Central memory CD8-positive, alpha-beta T cell (primary cell): ENCODE data around the gene RDX.

Experiments
- ATAC-seq: fragments of 150-1000 bp; cut with Tn5 transposase; replicated peaks from 2 replicates; pipeline ENCODE4 v1.10.0; 2022; ENCODE audit warnings: mild to moderate bottlenecking, moderate FRiP score, moderate number of reproducible peaks; ENCODE audit not compliant: poor library complexity, severe bottlenecking; ENCODE audit errors: extremely low read depth
- DNase-seq, 2 donors: peaks; one replicate each; pipeline ENCODE4 v3.0.0; 2021; ENCODE audit warnings: low spot score in 2 of 2
- H3K27ac Mint-ChIP-seq: one replicate; pipeline ENCODE4 v1.8.0; 2022; ENCODE audit warnings: low read depth, mild to moderate bottlenecking, moderate library complexity, mixed read lengths
- H3K27me3 Mint-ChIP-seq: one replicate; pipeline ENCODE4 v1.8.0; 2022; ENCODE audit warnings: mixed read lengths
- H3K36me3 Mint-ChIP-seq: one replicate; pipeline ENCODE4 v1.8.0; 2022; ENCODE audit warnings: mild to moderate bottlenecking, moderate library complexity, mixed read lengths; ENCODE audit not compliant: insufficient read depth
- H3K4me1 Mint-ChIP-seq: one replicate; pipeline ENCODE4 v1.8.0; 2022; ENCODE audit warnings: mixed read lengths
- H3K4me3 Mint-ChIP-seq: one replicate; pipeline ENCODE4 v1.8.0; 2022; ENCODE audit warnings: mild to moderate bottlenecking, moderate library complexity, mixed read lengths
- H3K9me3 Mint-ChIP-seq: one replicate; pipeline ENCODE4 v1.8.0; 2022; ENCODE audit warnings: mixed read lengths

RDX gene

DNA sequence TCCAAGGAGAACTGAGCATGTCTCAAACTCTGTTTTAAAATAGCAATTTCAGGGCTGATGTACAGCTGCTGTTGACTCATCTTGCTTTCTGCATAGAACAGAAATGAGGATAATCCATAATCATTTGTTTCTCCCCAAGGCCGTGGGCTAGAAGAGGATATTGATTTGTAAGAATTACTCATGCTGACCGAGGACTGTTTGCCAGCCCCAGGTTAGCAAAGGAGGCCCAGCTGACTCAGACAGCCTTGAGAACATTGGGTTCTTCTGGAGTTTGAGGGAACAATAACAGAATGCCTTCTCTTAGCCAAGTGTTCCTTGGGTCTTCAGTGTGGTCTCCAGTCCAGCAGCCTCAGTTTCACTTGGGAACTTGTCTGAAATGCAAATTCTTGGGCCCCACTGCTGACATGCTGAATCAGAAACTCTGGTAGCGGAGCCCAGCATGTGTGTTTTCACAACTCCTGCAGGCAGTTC, 111.3 kb downstream of the RDX start:
- peaks cover 26% of the 10 kb centered on the region for H3K27me3 Mint-ChIP-seq

DNA sequence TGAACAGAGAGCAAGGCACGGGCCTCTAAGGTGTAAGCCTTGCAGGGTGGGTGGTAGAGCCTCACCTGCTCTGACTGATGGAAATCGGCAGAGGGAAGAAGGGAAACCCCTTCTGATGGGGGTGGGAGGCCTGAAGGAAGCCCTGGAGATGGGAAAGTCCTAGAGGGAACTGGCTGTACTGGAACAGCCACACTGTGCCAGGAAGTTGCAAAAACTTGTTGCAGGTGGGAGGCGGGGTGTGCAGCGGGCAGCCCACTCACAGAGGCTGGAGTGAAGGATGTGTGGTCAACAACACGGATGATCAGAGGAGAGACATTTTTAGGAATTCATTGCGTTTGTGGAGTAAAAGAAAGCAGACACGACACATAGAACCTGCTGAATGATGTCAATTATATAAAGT, 112.0 kb downstream of the RDX start:
- peaks cover 26% of the 10 kb centered on the region for H3K27me3 Mint-ChIP-seq
- ATAC-seq = no peak

More for the DNA sequence above, 111.3 kb downstream of the RDX start:
- H3K9me3 Mint-ChIP-seq = no peaks in the 10 kb centered on the region
- ATAC-seq (no peak), DNase-seq (no peak)
- H3K36me3 Mint-ChIP-seq = no peaks in the 10 kb centered on the region
- H3K4me3 Mint-ChIP-seq = no peak overlapping the region
- no peak overlapping the region for H3K27ac Mint-ChIP-seq
- H3K4me1 Mint-ChIP-seq = no peaks in the 10 kb centered on the region

DNA sequence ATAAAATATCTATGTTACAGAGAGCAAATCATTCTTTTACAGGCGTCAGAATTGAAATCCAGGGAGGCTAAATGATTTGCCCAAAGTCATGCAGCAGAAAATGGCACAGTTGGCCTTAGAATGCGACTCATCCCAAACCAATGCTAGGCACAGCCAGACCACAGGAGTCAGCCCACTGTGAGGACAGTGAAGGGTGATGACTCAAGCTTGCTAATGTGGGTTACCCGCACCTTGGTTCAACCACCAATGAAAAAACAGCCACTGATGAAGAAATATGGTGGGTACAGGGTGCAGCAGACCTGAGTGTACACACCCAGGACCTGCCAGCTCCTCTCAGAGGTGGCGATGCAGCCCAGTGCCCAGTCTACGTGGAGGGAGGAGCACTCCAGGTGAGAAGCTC, 113.5 kb downstream of the RDX start:
- DNase-seq = no peak
- H3K36me3 Mint-ChIP-seq = no peaks in the 10 kb centered on the region
- no peaks in the 10 kb centered on the region for H3K9me3 Mint-ChIP-seq
- H3K27ac Mint-ChIP-seq = no peak overlapping the region
- peaks cover 26% of the 10 kb centered on the region for H3K27me3 Mint-ChIP-seq
- no peak overlapping the region for H3K4me3 Mint-ChIP-seq
- H3K4me1 Mint-ChIP-seq = no peaks in the 10 kb centered on the region
- ATAC-seq = no peak

More for the DNA sequence above, 112.0 kb downstream of the RDX start:
- no peak overlapping the region for H3K27ac Mint-ChIP-seq
- H3K36me3 Mint-ChIP-seq = no peaks in the 10 kb centered on the region
- H3K9me3 Mint-ChIP-seq = no peaks in the 10 kb centered on the region
- DNase-seq = no peak
- H3K4me1 Mint-ChIP-seq = no peaks in the 10 kb centered on the region
- H3K4me3 Mint-ChIP-seq = no peak overlapping the region

DNA sequence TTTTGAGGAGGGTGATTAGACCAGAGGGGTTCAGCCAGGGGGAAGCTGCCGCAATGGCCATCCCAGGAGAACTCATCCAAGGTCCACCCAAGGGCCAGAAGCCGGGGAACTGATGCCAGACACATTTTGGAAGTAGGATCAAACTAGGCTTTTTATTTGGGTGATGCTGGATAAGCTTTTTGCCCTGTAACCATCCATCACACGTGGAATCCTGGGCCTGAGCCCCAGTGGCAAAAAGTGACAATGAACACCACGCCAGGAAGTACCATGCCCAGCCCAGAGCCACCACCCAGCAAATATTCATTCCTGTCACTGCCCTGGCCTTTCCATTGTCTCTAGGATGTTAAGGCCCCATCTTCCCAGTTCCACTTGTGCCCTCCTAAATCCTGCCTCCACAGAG, 117.3 kb downstream of the RDX start:
- peaks cover 8% of the 10 kb centered on the region for H3K27me3 Mint-ChIP-seq
- H3K27ac Mint-ChIP-seq = no peak overlapping the region
- H3K4me3 Mint-ChIP-seq = no peak overlapping the region
- no peaks in the 10 kb centered on the region for H3K36me3 Mint-ChIP-seq
- peaks cover 4% of the 10 kb centered on the region for H3K4me1 Mint-ChIP-seq
- H3K9me3 Mint-ChIP-seq = no peaks in the 10 kb centered on the region
- DNase-seq (no peak), ATAC-seq (no peak)

DNA sequence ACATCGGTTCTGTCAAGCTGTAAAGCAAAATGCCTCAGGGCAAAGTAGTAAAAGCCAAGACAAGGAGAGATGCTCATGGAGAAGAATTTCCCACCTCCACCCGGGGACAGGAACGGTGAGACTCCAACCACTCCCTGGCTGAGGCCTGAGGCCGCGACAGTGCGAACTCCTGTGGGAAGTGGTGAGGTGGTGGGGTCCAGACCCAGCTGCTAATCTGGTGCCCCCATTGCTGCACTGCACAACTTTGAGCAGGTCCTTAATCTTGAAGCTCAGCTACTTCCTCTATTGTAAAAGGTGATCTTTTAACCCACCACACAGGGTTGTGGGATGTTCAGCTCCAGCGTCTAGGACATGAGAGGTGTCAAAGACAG, 119.3 kb downstream of the RDX start:
- Mint-ChIP-seq H3K9me3 (no peaks in the 10 kb centered on the region), H3K36me3 (no peaks in the 10 kb centered on the region), H3K4me3 (no peak overlapping the region), H3K27me3 (peaks cover 11% of the 10 kb centered on the region), H3K27ac (no peak overlapping the region), H3K4me1 (peaks cover 7% of the 10 kb centered on the region)
- DNase-seq (no peak), ATAC-seq (no peak)

DNA sequence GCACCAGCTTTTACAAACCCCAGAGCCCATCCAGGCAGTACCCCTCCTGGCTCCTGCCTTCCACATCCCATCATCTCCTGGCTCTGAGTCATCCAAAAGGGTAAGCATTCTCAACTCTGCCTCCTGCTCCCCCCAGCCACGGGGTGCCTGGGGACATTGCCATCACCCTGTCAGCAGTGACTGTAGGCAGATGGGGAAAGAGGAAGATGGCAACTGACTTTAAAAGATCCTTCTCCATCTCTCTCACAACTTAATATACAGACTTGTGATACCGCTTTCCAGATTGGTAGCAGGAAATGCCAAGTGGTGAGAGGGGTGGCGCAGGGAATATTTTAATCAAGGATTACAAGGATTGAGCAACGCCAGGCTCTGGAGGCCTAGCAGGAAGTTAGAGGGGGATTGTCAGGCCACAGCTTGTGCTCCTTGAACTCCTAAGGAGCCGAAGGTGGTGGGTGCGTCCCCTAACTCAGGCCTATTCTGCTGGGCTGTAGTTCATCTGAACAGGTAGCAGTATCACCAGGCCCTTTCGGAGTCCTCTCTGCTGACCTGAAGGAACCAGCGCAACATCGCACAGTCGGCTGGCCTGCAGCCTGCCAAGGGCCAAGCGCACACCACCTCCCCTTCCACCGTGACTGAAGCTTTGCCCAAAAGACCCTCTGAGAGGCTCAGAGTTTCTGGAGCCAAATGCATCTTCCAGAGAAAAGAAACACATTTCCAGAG, 119.9 kb downstream of the RDX start:
- Mint-ChIP-seq H3K9me3 (no peaks in the 10 kb centered on the region), H3K4me1 (peaks cover 7% of the 10 kb centered on the region), H3K4me3 (no peak overlapping the region), H3K36me3 (no peaks in the 10 kb centered on the region), H3K27ac (no peak overlapping the region), H3K27me3 (peaks cover 11% of the 10 kb centered on the region)
- DNase-seq (no peak), ATAC-seq (no peak)

DNA sequence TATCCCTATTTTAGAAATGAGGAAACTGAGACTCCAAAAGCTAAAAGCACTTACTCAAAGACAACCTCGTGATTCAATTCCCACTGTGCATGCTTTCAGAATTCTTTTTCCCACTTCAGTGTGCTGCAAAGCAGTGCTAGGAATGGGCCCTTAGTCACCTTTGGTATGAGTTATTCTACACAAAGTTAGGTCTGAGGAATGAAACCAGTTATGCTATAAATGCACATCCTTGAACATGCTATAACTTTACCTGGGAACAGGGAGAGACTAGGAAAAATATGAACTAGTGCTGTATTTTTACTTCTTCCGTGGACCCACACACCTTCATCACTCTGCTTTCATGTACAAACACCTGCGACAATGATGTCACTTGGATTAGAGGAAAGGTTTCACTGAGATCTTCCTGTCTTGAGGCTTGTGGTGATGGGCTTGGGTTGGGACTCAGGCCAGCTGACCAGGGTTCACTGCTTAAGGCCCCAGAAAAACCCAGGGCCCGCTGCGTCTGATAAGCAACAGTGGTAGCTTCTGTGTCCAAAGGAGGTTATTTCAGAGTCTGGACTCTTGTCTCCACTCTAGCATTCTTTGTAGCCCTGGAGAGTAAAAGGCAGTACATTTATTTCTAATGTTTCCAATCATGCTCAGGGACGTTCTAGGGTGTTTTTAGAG, 121.6 kb downstream of the RDX start:
- Mint-ChIP-seq H3K4me1 (peaks cover 7% of the 10 kb centered on the region), H3K27me3 (peaks cover 11% of the 10 kb centered on the region), H3K36me3 (no peaks in the 10 kb centered on the region), H3K27ac (no peak overlapping the region), H3K4me3 (peak overlapping the region; percentile 25), H3K9me3 (no peaks in the 10 kb centered on the region)
- no peak for ATAC-seq
- no peak for DNase-seq

DNA sequence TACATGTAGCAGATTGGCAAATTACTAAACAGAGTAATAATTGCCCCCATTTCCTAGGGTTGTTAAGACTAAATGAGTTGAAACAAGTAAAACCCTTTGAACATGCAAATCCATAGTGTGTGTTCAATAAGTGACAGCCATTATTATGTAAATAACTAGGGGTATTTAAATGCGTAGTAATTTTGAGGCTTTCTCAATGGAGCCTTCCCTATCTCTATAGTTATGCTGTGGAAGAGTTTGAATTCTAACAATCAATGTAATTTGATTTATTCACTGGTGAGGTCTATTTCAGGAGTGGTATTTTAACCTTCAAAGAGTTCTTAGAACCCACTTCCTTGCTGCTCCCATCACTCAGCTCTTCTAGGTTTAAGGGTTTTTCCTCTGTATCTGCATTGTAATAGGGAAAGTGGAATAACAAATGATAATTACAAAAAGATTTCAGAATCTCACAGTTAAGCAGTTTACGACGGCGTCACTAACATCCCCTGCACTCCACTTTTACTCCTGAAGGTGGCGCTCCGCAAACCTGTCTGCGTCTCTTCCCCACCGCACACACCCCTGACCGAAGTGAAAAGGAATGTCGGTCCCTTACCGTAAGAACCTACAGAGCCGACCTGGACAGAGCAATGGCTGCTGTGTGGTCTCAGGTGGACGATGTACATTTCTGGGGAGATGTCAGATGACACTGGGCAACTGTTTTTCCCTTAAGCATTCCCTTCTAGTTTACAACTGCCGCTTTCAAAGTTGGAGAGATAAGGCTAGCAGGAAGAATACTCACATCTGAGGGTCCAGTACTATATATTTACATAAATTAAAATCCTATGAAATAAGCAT, 122.4 kb downstream of the RDX start:
- Mint-ChIP-seq H3K27me3 (peaks cover 11% of the 10 kb centered on the region), H3K9me3 (no peaks in the 10 kb centered on the region), H3K4me1 (peaks cover 7% of the 10 kb centered on the region), H3K36me3 (no peaks in the 10 kb centered on the region), H3K4me3 (peak overlapping the region; percentile 25), H3K27ac (no peak overlapping the region)
- DNase-seq (peak; percentile 21 to 42), ATAC-seq (peak; percentile 70)

DNA sequence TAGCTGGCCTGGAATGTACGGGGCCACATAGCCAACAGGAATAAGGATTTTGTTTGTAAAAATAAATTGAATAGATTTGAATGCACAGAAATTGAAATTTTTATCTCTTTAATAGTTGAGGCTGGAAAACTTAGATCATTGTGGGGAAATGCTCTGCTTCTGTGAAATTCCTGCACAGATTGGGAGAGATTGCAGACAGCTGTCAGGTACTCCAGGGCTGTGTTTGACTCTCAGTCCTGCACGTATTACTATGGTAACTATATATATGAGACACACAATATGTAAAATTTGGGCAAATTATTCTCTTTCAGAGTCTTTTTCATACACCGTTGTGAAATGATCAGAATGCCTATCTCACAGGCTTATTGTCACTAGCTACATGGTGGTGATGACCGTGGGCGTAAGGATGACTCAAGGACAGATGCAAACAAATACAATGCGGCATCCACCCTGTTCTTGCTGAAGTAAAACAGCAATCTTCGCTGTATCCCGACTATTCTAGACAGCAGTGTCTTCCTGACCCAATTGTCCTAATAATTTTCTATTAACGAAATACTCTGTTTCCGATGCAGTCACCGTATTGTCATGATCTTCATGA, 123.8 kb downstream of the RDX start:
- no peak for DNase-seq
- Mint-ChIP-seq H3K9me3 (no peaks in the 10 kb centered on the region), H3K4me3 (no peak overlapping the region), H3K27ac (no peak overlapping the region), H3K4me1 (peaks cover 7% of the 10 kb centered on the region), H3K36me3 (no peaks in the 10 kb centered on the region), H3K27me3 (peaks cover 11% of the 10 kb centered on the region)
- no peak for ATAC-seq

DNA sequence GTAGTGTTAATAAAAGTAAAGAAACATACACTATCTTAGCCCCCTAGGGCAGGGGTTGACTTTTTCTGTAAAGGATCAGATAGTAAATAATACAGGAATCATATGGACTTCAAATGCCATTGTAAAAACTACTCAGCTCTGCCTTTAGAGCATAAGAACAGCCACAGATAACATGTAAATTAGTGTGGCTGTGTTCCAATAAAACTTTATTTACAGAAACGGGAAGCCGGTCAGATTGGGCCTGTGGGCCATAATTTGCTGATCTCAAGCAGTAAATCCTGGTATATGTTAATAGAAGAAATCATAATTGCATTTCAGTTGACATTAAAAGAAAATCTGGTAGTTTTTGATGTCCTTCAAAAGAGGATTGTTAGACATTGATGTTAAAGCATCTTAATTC, 126.7 kb downstream of the RDX start:
- Mint-ChIP-seq H3K36me3 (no peaks in the 10 kb centered on the region), H3K27ac (no peak overlapping the region), H3K4me1 (peaks cover 7% of the 10 kb centered on the region), H3K27me3 (peaks cover 20% of the 10 kb centered on the region), H3K9me3 (no peaks in the 10 kb centered on the region), H3K4me3 (no peak overlapping the region)
- DNase-seq (no peak), ATAC-seq (no peak)

DNA sequence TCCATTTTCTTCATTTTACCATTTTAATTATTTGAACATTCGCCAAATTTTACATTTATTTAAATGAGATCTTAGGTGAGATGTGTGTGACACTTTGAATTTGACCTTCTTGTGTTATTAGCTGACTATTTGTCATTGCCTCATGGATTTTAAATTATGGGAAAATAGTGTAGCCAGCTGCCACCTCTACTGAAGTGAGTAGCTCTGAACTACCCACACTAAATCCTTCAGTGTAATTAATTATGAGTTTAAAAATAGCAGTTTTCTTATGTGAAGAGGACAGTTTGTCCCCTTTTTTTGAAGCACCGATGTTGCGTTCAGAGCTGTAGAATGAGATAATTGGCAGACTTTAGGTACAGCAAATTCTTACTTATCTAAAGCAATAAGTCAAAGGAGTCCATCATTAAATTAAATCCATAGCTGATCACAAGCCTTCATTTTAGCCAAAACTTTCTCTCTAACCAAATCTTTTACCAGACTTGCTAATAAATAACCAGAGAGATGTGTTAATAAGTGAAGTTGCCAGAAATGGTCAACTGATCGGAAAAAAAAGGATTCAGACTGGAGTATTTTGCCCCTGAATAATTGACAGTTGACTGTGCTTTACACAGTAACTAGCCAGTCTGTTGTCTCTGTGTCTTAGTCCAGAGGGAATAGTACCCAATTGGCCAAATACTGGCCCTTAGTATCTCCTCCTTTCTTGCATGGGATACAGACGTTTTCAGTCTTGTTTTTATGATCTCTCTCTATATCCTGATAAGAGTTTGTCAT, 128.2 kb downstream of the RDX start:
- ATAC-seq (no peak), DNase-seq (no peak)
- no peaks in the 10 kb centered on the region for H3K36me3 Mint-ChIP-seq
- no peaks in the 10 kb centered on the region for H3K4me1 Mint-ChIP-seq
- H3K27me3 Mint-ChIP-seq = peaks cover 20% of the 10 kb centered on the region
- no peaks in the 10 kb centered on the region for H3K9me3 Mint-ChIP-seq
- no peak overlapping the region for H3K27ac Mint-ChIP-seq
- no peak overlapping the region for H3K4me3 Mint-ChIP-seq
